HG02588 (cell line): ENCODE data around the gene HMHB1.

Source experiments
- ATAC-seq: cut with Tn5 transposase; IDR thresholded peaks from one replicate; pipeline ENCODE4 v1.9.1; 2021; ENCODE audit warnings: mild to moderate bottlenecking, moderate library complexity; ENCODE audit not compliant: unreplicated experiment

The HMHB1 gene

DNA sequence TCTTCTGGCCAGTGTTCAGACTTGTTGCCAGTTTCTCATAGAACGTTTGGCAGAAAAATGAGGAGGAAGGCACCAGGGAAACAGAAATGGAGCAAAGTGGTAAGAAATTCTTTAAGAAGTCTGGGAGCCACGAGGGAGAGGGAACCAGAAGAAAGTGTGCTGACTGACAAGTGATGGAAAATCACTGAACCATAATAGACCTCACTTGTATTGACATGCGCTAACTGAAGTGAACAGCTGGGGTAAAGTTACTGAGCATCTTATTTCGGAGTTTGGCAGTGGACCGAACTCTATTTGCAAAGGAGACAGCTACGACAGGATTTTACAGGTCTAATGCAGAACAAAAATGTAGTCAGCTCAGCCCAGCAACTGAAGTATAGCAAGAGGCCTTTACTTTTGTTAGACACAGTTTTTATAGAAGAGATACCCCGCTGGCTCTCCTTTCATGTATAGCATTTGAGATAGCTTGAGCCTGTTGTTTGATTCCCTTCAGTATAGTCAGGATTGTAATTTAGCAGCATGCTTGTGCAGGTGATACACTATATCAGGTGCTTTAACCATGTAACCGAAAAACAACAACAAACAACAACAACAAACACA lies 53.6 kb downstream of the HMHB1 start:
- ATAC-seq = no peak
